ENCODE measurements around the gene ZSCAN9. TPM values are rescaled to one million over a fixed set of nuclear protein-coding genes. Genes with fewer than 3 reads are reported as not detected.

ZSCAN9 gene
- total and polyA plus RNA-seq, 2 experiments from 2014 or later, result 7.4 to 12.2 TPM

GRCh38 chr6:28282926-28283325, 57.9 kb downstream of the ZSCAN9 start:
- 96% methylated on average over 2 of the region's 2 CpGs for WGBS (ENCODE audit: low lambda C conversion rate, missing lambda C conversion rate)
- no peaks in the 10 kb centered on the region for H3K9me2 ChIP-seq (replicated peaks; ENCODE audit: insufficient read depth)
- H3K27me3 ChIP-seq, result no peaks in the 10 kb centered on the region
- H4K20me1 ChIP-seq (ENCODE audit: insufficient read depth, poor library complexity, severe bottlenecking), result no peaks in the 10 kb centered on the region
- H3K4me1 ChIP-seq (ENCODE audit: insufficient read depth), result peaks cover 5% of the 10 kb centered on the region
- H2AFZ ChIP-seq, result no peak overlapping the region
- no peak for DNase-seq (ENCODE audit: low spot score)
- H3K36me3 ChIP-seq (replicated peaks; ENCODE audit: insufficient read depth, low read depth), result no peaks in the 10 kb centered on the region
- TF ChIP-seq CTCF (IDR thresholded peaks at IDR 0.05; ENCODE audit: poor library complexity) (no peak), EZH2phosphoT487 (IDR thresholded peaks at IDR 0.05; ENCODE audit: low read depth, severe bottlenecking, unreplicated experiment) (no peak), EZH2 (IDR thresholded peaks at IDR 0.05; ENCODE audit: borderline replicate concordance) (no peak)
- peak overlapping the region; percentile 84 for H3K4me2 ChIP-seq
- no peak overlapping the region for H3K27ac ChIP-seq
- no peaks in the 10 kb centered on the region for H3K9me3 ChIP-seq (ENCODE audit: low read depth)
- peaks cover 16% of the 10 kb centered on the region for H3K79me2 ChIP-seq
- H3K4me3 ChIP-seq, result no peak overlapping the region

Other genes with a start within 250 kb of the ZSCAN9 start
- 6.5 and 9.4 TPM in 2 replicates for gene ZNF165, start 144.7 kb upstream of the ZSCAN9 start, total RNA-seq
- gene ZNF165, start 144.7 kb upstream of the ZSCAN9 start, polyA plus RNA-seq, result 4.8 and 5.9 TPM in 2 replicates
- gene ZSCAN16, start 100.7 kb upstream of the ZSCAN9 start, total RNA-seq, result 4.1 and 4.3 TPM in 2 replicates
- 5.4 and 6.7 TPM in 2 replicates for gene ZSCAN16, start 100.7 kb upstream of the ZSCAN9 start, polyA plus RNA-seq
- gene ZKSCAN8, start 83.4 kb upstream of the ZSCAN9 start, total RNA-seq, result 18.2 and 21.2 TPM in 2 replicates
- gene ZKSCAN8, start 83.4 kb upstream of the ZSCAN9 start, polyA plus RNA-seq, result 3.2 and 4.1 TPM in 2 replicates
- 3.1 and 4.3 TPM in 2 replicates for gene ZKSCAN4, start 27.0 kb downstream of the ZSCAN9 start, total RNA-seq
- gene ZKSCAN4, start 27.0 kb downstream of the ZSCAN9 start, polyA plus RNA-seq, result 3.1 and 3.5 TPM in 2 replicates
- 0.17 TPM in 1 of 2 replicates, not detected in the other for gene NKAPL, start 34.0 kb downstream of the ZSCAN9 start, total RNA-seq
- not detected in 2 replicates for gene NKAPL, start 34.0 kb downstream of the ZSCAN9 start, polyA plus RNA-seq
- 14.7 and 24.4 TPM in 2 replicates for gene ZSCAN26, start 41.9 kb downstream of the ZSCAN9 start, total RNA-seq
- 7.6 and 7.8 TPM in 2 replicates for gene ZSCAN26, start 41.9 kb downstream of the ZSCAN9 start, polyA plus RNA-seq
- gene PGBD1, start 56.3 kb downstream of the ZSCAN9 start, total RNA-seq, result 5.1 and 6.2 TPM in 2 replicates
- gene PGBD1, start 56.3 kb downstream of the ZSCAN9 start, polyA plus RNA-seq, result 2.5 and 3.1 TPM in 2 replicates
- gene ZSCAN31, start 110.9 kb downstream of the ZSCAN9 start, total RNA-seq, result 2.6 and 4.6 TPM in 2 replicates
- gene ZSCAN31, start 110.9 kb downstream of the ZSCAN9 start, polyA plus RNA-seq, result 1.8 and 3.4 TPM in 2 replicates
- gene ZKSCAN3, start 124.7 kb downstream of the ZSCAN9 start, total RNA-seq, result 6.8 and 7.1 TPM in 2 replicates
- gene ZKSCAN3, start 124.7 kb downstream of the ZSCAN9 start, polyA plus RNA-seq, result 1.9 and 3.1 TPM in 2 replicates
- 5.6 and 6.1 TPM in 2 replicates for gene ZSCAN12, start 174.5 kb downstream of the ZSCAN9 start, total RNA-seq
- gene ZSCAN12, start 174.5 kb downstream of the ZSCAN9 start, polyA plus RNA-seq, result 2.1 and 3.2 TPM in 2 replicates
- 1.9 and 5.6 TPM in 2 replicates for gene ZSCAN23, start 218.2 kb downstream of the ZSCAN9 start, total RNA-seq
- gene ZSCAN23, start 218.2 kb downstream of the ZSCAN9 start, polyA plus RNA-seq, result 0.48 and 1.4 TPM in 2 replicates